Peyer's patch (tissue), 4 donors: ENCODE measurements around the gene CHSY1.

Experiments
- CTCF ChIP-seq, 6 experiments: fragments of 450-650 bp in 4 of 6; fragments of 200-600 bp in 2 of 6; sonication (generic) in 1 of 6; IDR thresholded peaks; one replicate each; pipeline ENCODE4 v1.5.1; 2017 to 2019; ENCODE audit warnings: antibody characterized with exemption in 6 of 6, mild to moderate bottlenecking in 3 of 6, moderate library complexity in 1 of 6
- POLR2A ChIP-seq, 2 donors: fragments of 450-650 bp; IDR thresholded peaks; one replicate each; pipeline ENCODE4 v1.5.1; 2017; ENCODE audit warnings: antibody characterized with exemption in 2 of 2, mild to moderate bottlenecking in 2 of 2, moderate library complexity in 2 of 2

- TF ChIP-seq POLR2A (IDR thresholded peaks at IDR 0.05), result no peak
- no peak for TF ChIP-seq CTCF (IDR thresholded peaks at IDR 0.05)
Measured at GRCh38 chr15:101286471-101287114, 34.7 kb upstream of the CHSY1 start.
